GM20431 (cell line): Measurements from ENCODE around the gene ACOT2.

Source experiments
- in situ Hi-C: fragments of 300-500 bp; cut with MseI, MboI; formaldehyde crosslinking; loops from one replicate; pipeline ENCODE4 v1.15.0; 2020; ENCODE audit warnings: low sequenced_read_pairs; ENCODE audit not compliant: unreplicated experiment

Gene ACOT2

GRCh38 chr14:73612339-73613045 is 43.5 kb downstream of the ACOT2 start, which contains the start of gene ACOT6:
Gene ACOT6 (plus strand): TSS chr14:73612517. CDS start chr14:73612572, 55 bp downstream.
- in situ Hi-C loops: no loop called here

- in situ Hi-C loops: no loop called here
Observed at GRCh38 chr14:73613046-73613383, 44.0 kb downstream of the ACOT2 start.

GRCh38 chr14:73613419-73613963 is 44.5 kb downstream of the ACOT2 start:
- in situ Hi-C loops: no loop called here

DNA sequence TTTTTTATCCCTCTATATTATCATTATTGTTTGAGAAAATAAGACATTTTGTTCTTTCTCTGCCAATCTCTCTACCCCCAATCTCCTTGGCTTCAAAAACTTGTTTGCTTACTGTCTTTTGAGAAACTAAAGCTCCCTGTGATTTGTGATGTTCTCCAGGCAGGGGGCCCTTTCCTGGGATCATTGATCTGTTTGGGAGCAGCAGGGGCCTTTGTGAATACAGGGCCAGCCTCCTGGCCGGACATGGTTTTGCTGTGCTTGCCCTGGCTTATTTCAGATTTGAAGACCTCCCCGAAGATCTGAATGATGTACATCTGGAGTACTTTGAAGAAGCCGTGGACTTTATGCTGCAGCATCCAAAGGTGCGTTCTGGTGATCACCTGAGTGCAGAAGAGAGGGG is 47.8 kb downstream of the ACOT2 start:
- in situ Hi-C loops: no loop called here

GRCh38 chr14:73619524-73619923 is 50.5 kb downstream of the ACOT2 start:
- in situ Hi-C loops: no loop called here

- in situ Hi-C loops: no loop called here
Observed at GRCh38 chr14:73620268-73620667, 51.3 kb downstream of the ACOT2 start.

DNA sequence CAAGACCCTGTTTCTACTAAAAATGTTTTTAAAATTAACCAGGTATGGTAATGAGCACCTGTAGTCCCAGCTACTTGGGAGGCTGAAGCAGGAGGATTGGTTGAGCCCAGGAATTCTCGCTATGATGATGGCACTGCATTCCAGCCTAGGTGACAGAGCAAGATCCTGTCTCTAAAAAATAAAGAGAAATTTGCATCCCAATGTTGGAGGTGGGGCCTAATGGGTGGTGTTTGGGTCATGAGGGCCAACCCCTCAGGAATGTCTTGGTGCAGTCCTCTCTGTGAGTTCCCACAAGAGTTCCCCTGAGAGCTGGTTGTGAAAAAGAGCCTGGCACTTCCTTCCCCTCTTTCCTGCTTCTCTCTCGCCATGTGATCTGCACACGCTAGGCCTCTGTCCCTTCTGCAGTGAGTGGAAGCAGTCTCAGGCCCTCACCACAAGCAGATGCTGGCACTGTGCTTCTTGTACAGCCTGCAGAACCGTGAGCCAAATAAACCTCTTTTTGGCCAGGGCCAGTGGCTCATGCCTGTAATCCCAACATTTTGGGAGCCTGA is 54.6 kb downstream of the ACOT2 start:
- in situ Hi-C loops: no loop called here
